ENCODE data around the gene PLCB1.

DNA sequence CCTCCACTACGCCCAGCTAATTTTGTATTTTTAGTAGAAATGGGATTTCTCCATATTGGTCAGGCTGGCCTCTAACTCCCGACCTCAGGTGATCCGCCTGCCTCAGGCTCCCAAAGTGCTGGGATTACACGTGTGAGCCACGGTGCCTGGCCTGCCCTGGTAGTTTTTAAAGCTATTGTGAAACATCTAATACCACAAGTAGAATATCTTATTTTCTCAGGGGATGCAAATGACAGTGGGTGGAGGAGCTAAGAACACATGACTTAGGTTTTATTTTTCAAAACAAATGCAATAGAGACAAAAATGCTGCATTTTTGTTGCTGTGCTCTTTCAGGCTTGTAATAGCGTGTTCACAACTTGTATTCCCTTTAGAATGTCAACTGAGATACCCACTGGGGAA lies 671.9 kb downstream of the PLCB1 start:
- no peak for TF ChIP-seq POLR2A (IDR thresholded peaks at IDR 0.05)
- TF ChIP-seq, protein P1, sequence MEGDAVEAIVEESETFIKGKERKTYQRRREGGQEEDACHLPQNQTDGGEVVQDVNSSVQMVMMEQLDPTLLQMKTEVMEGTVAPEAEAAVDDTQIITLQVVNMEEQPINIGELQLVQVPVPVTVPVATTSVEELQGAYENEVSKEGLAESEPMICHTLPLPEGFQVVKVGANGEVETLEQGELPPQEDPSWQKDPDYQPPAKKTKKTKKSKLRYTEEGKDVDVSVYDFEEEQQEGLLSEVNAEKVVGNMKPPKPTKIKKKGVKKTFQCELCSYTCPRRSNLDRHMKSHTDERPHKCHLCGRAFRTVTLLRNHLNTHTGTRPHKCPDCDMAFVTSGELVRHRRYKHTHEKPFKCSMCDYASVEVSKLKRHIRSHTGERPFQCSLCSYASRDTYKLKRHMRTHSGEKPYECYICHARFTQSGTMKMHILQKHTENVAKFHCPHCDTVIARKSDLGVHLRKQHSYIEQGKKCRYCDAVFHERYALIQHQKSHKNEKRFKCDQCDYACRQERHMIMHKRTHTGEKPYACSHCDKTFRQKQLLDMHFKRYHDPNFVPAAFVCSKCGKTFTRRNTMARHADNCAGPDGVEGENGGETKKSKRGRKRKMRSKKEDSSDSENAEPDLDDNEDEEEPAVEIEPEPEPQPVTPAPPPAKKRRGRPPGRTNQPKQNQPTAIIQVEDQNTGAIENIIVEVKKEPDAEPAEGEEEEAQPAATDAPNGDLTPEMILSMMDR (IDR thresholded peaks at IDR 0.05): no peak

Measured in uterus (tissue), 2 donors.